ENCODE data around the gene GSTM5. TPM values are rescaled to one million over a fixed set of nuclear protein-coding genes. Genes with fewer than 3 reads are reported as not detected.
"Not testable (repeated sequence)": the region's sequence is repeated elsewhere in the genome, so short reads cannot be mapped to it uniquely, and the experiment has no call there.

Gene GSTM5
- total RNA-seq, 1 experiment from 2014 or later, result 0.11 TPM

- ATAC-seq, CTCF ChIA-PET, POLR2A ChIA-PET: not testable (repeated sequence)
These were observed 26.2 kb upstream of the GSTM5 start for GRCh38 chr1:109685890-109686289.

GRCh38 chr1:109687109-109687508 lies 24.9 kb upstream of the GSTM5 start:
- H3K4me1 Mint-ChIP-seq; DNase-seq (ENCODE audit: low spot score); POLR2A ChIA-PET; H3K36me3 Mint-ChIP-seq; H3K4me3 Mint-ChIP-seq; H3K9me3 Mint-ChIP-seq; CTCF ChIA-PET; ATAC-seq; H3K27me3 Mint-ChIP-seq (ENCODE audit: low read depth); H3K27ac Mint-ChIP-seq: not testable (repeated sequence)

More at GRCh38 chr1:109685890-109686289, 26.2 kb upstream of the GSTM5 start:
- H3K36me3 Mint-ChIP-seq; H3K4me1 Mint-ChIP-seq; H3K4me3 Mint-ChIP-seq; H3K9me3 Mint-ChIP-seq; H3K27ac Mint-ChIP-seq; H3K27me3 Mint-ChIP-seq (ENCODE audit: low read depth); DNase-seq (ENCODE audit: low spot score): not testable (repeated sequence)

DNA sequence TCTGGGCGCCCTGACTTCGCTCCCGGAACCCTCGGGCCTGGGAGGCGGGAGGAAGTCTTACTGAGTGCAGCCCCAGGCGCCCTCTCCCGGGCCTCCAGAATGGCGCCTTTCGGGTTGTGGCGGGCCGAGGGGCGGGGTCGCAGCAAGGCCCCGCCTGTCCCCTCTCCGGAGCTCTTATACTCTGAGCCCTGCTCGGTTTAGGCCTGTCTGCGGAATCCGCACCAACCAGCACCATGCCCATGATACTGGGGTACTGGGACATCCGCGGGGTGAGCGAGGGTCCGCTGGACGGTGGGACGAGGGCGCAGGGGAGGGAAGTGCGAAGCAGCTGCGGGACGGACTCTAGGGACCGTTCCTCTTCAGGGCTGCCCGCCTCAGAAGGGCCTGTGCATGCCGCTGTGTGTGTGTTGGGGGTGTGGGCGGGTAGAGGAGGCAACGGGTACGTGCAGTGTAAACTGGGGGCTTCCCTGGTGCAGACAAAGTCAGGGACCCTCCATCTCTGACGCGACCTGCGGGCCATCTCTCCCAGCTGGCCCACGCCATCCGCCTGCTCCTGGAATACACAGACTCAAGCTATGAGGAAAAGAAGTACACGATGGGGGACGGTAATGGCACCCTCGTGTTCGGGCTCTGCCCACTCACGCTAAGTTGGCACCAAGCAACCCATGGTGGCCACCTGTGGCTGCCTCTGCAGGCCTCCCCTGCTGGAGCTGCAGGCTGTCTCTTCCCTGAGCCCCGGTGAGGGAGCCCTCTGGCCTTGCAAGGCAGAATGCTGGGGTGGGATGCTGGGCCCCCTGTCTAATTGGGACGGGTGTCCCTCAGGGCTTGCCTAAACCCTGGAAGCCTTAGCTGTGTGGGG lies 24.2 kb upstream of the GSTM5 start, which contains the start of gene GSTM1:
TSS of gene GSTM1 (plus strand) at position 177 of the 859 bp plus-strand sequence. CDS start at position 234, 57 bp downstream.
- H3K4me3 Mint-ChIP-seq, result no peak within 1 kb of the TSS
- CTCF ChIA-PET, result no interaction called here
- ATAC-seq, result no peak

More for the DNA sequence above, 24.2 kb upstream of the GSTM5 start, which contains the start of gene GSTM1:
- H3K27me3 Mint-ChIP-seq (ENCODE audit: low read depth), result no peaks in the 10 kb centered on the region
- H3K36me3 Mint-ChIP-seq, result no peaks in the 10 kb centered on the region
- no peak for DNase-seq (ENCODE audit: low spot score)
- no peaks in the 10 kb centered on the region for H3K9me3 Mint-ChIP-seq
- POLR2A ChIA-PET, result no interaction called here
- TF ChIP-seq FOXK1 (CRISPR knock-in tag; IDR thresholded peaks at IDR 0.05) (no peak), PRDM15 (CRISPR knock-in tag; IDR thresholded peaks at IDR 0.05) (no peak), E2F1 (CRISPR knock-in tag; IDR thresholded peaks at IDR 0.05) (no peak), IRF1 (CRISPR knock-in tag; IDR thresholded peaks at IDR 0.05) (no peak)
- TF ChIP-seq, protein P1, sequence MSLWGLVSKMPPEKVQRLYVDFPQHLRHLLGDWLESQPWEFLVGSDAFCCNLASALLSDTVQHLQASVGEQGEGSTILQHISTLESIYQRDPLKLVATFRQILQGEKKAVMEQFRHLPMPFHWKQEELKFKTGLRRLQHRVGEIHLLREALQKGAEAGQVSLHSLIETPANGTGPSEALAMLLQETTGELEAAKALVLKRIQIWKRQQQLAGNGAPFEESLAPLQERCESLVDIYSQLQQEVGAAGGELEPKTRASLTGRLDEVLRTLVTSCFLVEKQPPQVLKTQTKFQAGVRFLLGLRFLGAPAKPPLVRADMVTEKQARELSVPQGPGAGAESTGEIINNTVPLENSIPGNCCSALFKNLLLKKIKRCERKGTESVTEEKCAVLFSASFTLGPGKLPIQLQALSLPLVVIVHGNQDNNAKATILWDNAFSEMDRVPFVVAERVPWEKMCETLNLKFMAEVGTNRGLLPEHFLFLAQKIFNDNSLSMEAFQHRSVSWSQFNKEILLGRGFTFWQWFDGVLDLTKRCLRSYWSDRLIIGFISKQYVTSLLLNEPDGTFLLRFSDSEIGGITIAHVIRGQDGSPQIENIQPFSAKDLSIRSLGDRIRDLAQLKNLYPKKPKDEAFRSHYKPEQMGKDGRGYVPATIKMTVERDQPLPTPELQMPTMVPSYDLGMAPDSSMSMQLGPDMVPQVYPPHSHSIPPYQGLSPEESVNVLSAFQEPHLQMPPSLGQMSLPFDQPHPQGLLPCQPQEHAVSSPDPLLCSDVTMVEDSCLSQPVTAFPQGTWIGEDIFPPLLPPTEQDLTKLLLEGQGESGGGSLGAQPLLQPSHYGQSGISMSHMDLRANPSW (CRISPR knock-in tag; conservative IDR thresholded peaks at IDR 0.05; ENCODE audit: low read depth), result no peak
- no peak within 1 kb of the TSS for H3K27ac Mint-ChIP-seq
- no peaks in the 10 kb centered on the region for H3K4me1 Mint-ChIP-seq

All from WTC11 (cell line).